Fibroblast of skin of abdomen (primary cell): ENCODE data around the gene ZNF132.
"Not testable (repeated sequence)": the region's sequence is repeated elsewhere in the genome, so short reads cannot be mapped to it uniquely, and the experiment has no call there.

ENCODE experiments used
- DNase-seq: peaks from one replicate; pipeline ENCODE4 v3.0.0-alpha.2; 2013

ZNF132 gene

GRCh38 chr19:58466760-58467589 lies 27.0 kb upstream of the ZNF132 start, which contains the start of gene ZNF324:
ZNF324 (plus strand) TSS chr19:58467080; CDS start chr19:58469186, 2,106 bp downstream.
- DNase-seq = peak; percentile 94

GRCh38 chr19:58466089-58466759 lies 26.3 kb upstream of the ZNF132 start:
- no peak for DNase-seq

GRCh38 chr19:58460039-58460438 lies 20.1 kb upstream of the ZNF132 start:
- DNase-seq = no peak

GRCh38 chr19:58456111-58456510 lies 16.2 kb upstream of the ZNF132 start:
- no peak for DNase-seq

GRCh38 chr19:58455306-58455705 lies 15.4 kb upstream of the ZNF132 start:
- DNase-seq = no peak

- no peak for DNase-seq
Measured at GRCh38 chr19:58453743-58454142, 13.8 kb upstream of the ZNF132 start.

GRCh38 chr19:58451358-58452101 lies 11.6 kb upstream of the ZNF132 start, which contains the start of gene ZNF324B:
ZNF324B (plus strand) TSS chr19:58451622; CDS start chr19:58453702, 2,080 bp downstream.
- peak; percentile 94 for DNase-seq

- no peak for DNase-seq
Measured at GRCh38 chr19:58450856-58451357, 11.0 kb upstream of the ZNF132 start.

- DNase-seq = not testable (repeated sequence)
Measured at GRCh38 chr19:58449980-58450379, 10.0 kb upstream of the ZNF132 start.

GRCh38 chr19:58448860-58449259 lies 8.9 kb upstream of the ZNF132 start:
- not testable (repeated sequence) for DNase-seq

GRCh38 chr19:58442986-58443385 lies 3.0 kb upstream of the ZNF132 start:
- not testable (repeated sequence) for DNase-seq

GRCh38 chr19:58440556-58440955 lies 603 bp upstream of the ZNF132 start:
- no peak for DNase-seq

- DNase-seq = no peak
Measured at GRCh38 chr19:58434217-58434616, 5.7 kb downstream of the ZNF132 start.

GRCh38 chr19:58429745-58430144 lies 10.2 kb downstream of the ZNF132 start:
- no peak for DNase-seq

- no peak for DNase-seq
Measured at GRCh38 chr19:58428617-58429016, 11.3 kb downstream of the ZNF132 start.

- DNase-seq = no peak
Measured at GRCh38 chr19:58417071-58417470, 22.9 kb downstream of the ZNF132 start.

- no peak for DNase-seq
Measured at GRCh38 chr19:58416604-58417003, 23.3 kb downstream of the ZNF132 start.

GRCh38 chr19:58409010-58409790 lies 30.8 kb downstream of the ZNF132 start:
- no peak for DNase-seq

- DNase-seq = peak; percentile 96
Measured at GRCh38 chr19:58408152-58409009, 31.6 kb downstream of the ZNF132 start, which contains the start of gene ZNF584. ZNF584 (plus strand) TSS chr19:58408649; CDS start chr19:58409148, 499 bp downstream.

- DNase-seq = no peak
Measured at GRCh38 chr19:58407658-58408151, 32.2 kb downstream of the ZNF132 start.
